HCEC 1CT (cell line): ENCODE data around the gene BNC2.

Experiments
- DNase-seq: peaks from one replicate; pipeline ENCODE4 v3.0.0-alpha.2; 2017

BNC2 gene

GRCh38 chr9:16664211-16664610 is 206.3 kb downstream of the BNC2 start:
- no peak for DNase-seq

- no peak for DNase-seq
Observed at GRCh38 chr9:16661816-16662215, 208.7 kb downstream of the BNC2 start.

- no peak for DNase-seq
Observed at GRCh38 chr9:16659096-16659495, 211.4 kb downstream of the BNC2 start.

GRCh38 chr9:16656432-16657169 is 213.9 kb downstream of the BNC2 start:
- peak; percentile 51 for DNase-seq

- no peak for DNase-seq
Observed at GRCh38 chr9:16654596-16655126, 215.8 kb downstream of the BNC2 start.

GRCh38 chr9:16653491-16654399 is 216.7 kb downstream of the BNC2 start:
- DNase-seq = peak; percentile 50

- DNase-seq = peak; percentile 35
Observed at GRCh38 chr9:16652582-16652981, 217.9 kb downstream of the BNC2 start.

GRCh38 chr9:16651446-16651964 is 219.0 kb downstream of the BNC2 start:
- DNase-seq = no peak

GRCh38 chr9:16645970-16646369 is 224.5 kb downstream of the BNC2 start:
- DNase-seq = no peak

- DNase-seq = peak; percentile 47
Observed at GRCh38 chr9:16642421-16643109, 227.9 kb downstream of the BNC2 start.

- no peak for DNase-seq
Observed at GRCh38 chr9:16640649-16641048, 229.8 kb downstream of the BNC2 start.

- no peak for DNase-seq
Observed at GRCh38 chr9:16639644-16640043, 230.8 kb downstream of the BNC2 start.

- no peak for DNase-seq
Observed at GRCh38 chr9:16637911-16638310, 232.6 kb downstream of the BNC2 start.

- no peak for DNase-seq
Observed at GRCh38 chr9:16637218-16637617, 233.3 kb downstream of the BNC2 start.

GRCh38 chr9:16633794-16634193 is 236.7 kb downstream of the BNC2 start:
- DNase-seq = no peak

GRCh38 chr9:16628413-16628812 is 242.1 kb downstream of the BNC2 start:
- DNase-seq = peak; percentile 35

- DNase-seq = peak; percentile 96
Observed at GRCh38 chr9:16627967-16628366, 242.5 kb downstream of the BNC2 start.

GRCh38 chr9:16627521-16627920 is 242.9 kb downstream of the BNC2 start:
- no peak for DNase-seq

GRCh38 chr9:16626577-16627130 is 243.8 kb downstream of the BNC2 start:
- peak; percentile 89 for DNase-seq

- DNase-seq = peak; percentile 53
Observed at GRCh38 chr9:16625811-16626210, 244.7 kb downstream of the BNC2 start.

GRCh38 chr9:16625161-16625631 is 245.3 kb downstream of the BNC2 start:
- DNase-seq = no peak

- DNase-seq = no peak
Observed at GRCh38 chr9:16624744-16625117, 245.7 kb downstream of the BNC2 start.
